ENCODE data around the gene CDH22. TPM values are rescaled to one million over a fixed set of nuclear protein-coding genes. Genes with fewer than 3 reads are reported as not detected.

The CDH22 gene
- total RNA-seq, 4 donors from 2014 or later = 0.26 to 1.2 (median 0.35) TPM

- H3K27ac ChIP-seq = no peak overlapping the region
- no peaks in the 10 kb centered on the region for H3K9me3 ChIP-seq
- intact Hi-C loops (cut with DNase I; ENCODE audit: low total_unique reads) (no loop called here), in situ Hi-C loops (cut with MboI; ENCODE audit: low sequenced_read_pairs in 4 of 4) (loop anchor here in 2 of 4 donors (10.0 to 25.0 kb wide), 2 partner anchors 211 to 228 kb away; no protein-coding TSS in a partner anchor)
- H3K4me1 ChIP-seq = peaks cover 5 to 11% of the 10 kb centered on the region in 2 donors
- no peak overlapping the region for H3K4me3 ChIP-seq
- DNase-seq (peak in 1 of 2 donors; percentile 3), ATAC-seq (no peak)
- H3K36me3 ChIP-seq = no peaks in the 10 kb centered on the region
- no peak for TF ChIP-seq CTCF (IDR thresholded peaks at IDR 0.05 in 4 of 5, conservative IDR thresholded peaks at IDR 0.05 in 1 of 5)
- TF ChIP-seq POLR2A (IDR thresholded peaks at IDR 0.05) = no peak
- H3K27me3 ChIP-seq = no peaks in the 10 kb centered on the region
Measured at GRCh38 chr20:46126440-46127056, 181.8 kb downstream of the CDH22 start.

Other genes starting within 250 kb of the CDH22 start
- gene NCOA5, start 218.5 kb downstream of the CDH22 start, total RNA-seq = 10 to 100 TPM; 14.7 to 21.5 (median 19.0) TPM
- 10 to 100 TPM in 1 of 4 donors, 1 to 10 TPM in 3; 7.2 to 13.0 (median 8.2) TPM for gene CD40, start 190.2 kb downstream of the CDH22 start, total RNA-seq
- gene ELMO2, start 98.1 kb upstream of the CDH22 start, total RNA-seq = 10 to 100 TPM; 47.6 to 67.5 (median 53.6) TPM
- under 1 TPM in 2 of 4 donors, not detected in 2; 0.15 to 0.18 TPM for gene ZNF334, start 205.1 kb upstream of the CDH22 start, total RNA-seq
- gene OCSTAMP, start 242.2 kb upstream of the CDH22 start, total RNA-seq = not detected